ENCODE data around the gene PRUNE2. TPM values are rescaled to one million over a fixed set of nuclear protein-coding genes. Genes with fewer than 3 reads are reported as not detected.

The PRUNE2 gene
- total RNA-seq, 2 experiments from 2014 or later = 0.38 to 0.44 TPM

- BruUV-seq (replicated peaks) = no TSS peak
- ChIA-PET CTCF (ENCODE audit: unreplicated experiment) (no interaction called here), POLR2A (interaction anchor here (0.6 to 0.9 kb wide), 3 partner anchors 116 to 496 kb away, joined by 4 to 10 read pairs (median 7); no protein-coding TSS in a partner anchor)
- Histone ChIP-seq H3K4me3 (ENCODE audit: low read depth, low read length, poor library complexity, severe bottlenecking) (no peak overlapping the region), H3K27ac (ENCODE audit: low read depth, low read length, poor library complexity, severe bottlenecking) (no peak overlapping the region), H3K36me3 (ENCODE audit: insufficient read depth, low read length) (no peaks in the 10 kb centered on the region), H4K20me1 (ENCODE audit: insufficient read depth, low read length) (no peaks in the 10 kb centered on the region), H3K9me2 (ENCODE audit: insufficient read depth, low read length) (no peaks in the 10 kb centered on the region), H3K9me3 (ENCODE audit: low read length) (no peaks in the 10 kb centered on the region), H2AFZ (ENCODE audit: low read length) (no peak overlapping the region), H3K4me1 (ENCODE audit: insufficient read depth, low read length, poor library complexity, severe bottlenecking) (no peaks in the 10 kb centered on the region), H3K79me2 (ENCODE audit: insufficient read depth, low read depth, low read length) (no peaks in the 10 kb centered on the region), H3K4me2 (ENCODE audit: low read length) (no peak overlapping the region)
- intact Hi-C loops (cut with micrococcal nuclease; ENCODE audit: unreplicated experiment) = no loop called here
- DNase-seq (ENCODE audit: low spot score) = no peak
- TF ChIP-seq EZH2phosphoT487 (IDR thresholded peaks at IDR 0.05; ENCODE audit: borderline replicate concordance, low read depth, low read length) (no peak), CTCF (conservative IDR thresholded peaks at IDR 0.05; ENCODE audit: low read length) (no peak)
These were observed 60.7 kb downstream of the PRUNE2 start for GRCh38 chr9:76845254-76845653.

DNA sequence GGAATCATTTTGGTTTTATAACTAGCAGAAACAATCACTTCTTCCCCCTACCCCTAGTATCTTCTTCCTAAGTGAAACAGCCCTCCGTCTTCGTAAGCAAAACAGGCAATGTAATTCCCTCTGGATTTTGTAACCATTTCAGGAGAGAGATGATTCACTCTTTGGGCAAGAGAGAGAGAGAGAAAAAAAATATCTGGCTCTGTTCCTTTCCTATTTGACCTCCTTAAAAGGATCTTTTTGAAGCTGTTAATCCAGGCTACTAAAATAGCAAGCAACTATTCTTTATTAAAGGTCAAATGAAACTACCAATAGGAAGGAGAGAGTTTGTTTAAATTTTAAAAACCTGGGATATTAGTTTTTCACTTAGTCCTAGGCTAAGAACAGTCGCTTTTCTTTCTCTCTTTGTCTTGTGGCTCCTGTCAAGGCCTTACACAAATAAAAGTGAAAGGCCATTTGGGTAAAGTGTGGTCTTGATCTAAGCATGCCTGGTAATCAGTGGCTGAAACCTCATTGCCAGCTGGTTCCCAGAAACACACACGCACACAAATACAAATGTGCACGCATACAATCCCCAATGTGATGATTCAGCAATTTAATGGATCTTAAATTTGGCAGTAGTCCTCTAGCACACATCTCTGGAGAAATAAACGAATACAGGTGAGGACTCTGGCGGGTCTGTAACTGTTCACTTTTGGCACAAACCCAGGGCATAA, 70.2 kb downstream of the PRUNE2 start:
- Histone ChIP-seq H4K20me1 (ENCODE audit: insufficient read depth, low read length) (no peaks in the 10 kb centered on the region), H3K9me2 (ENCODE audit: insufficient read depth, low read length) (no peaks in the 10 kb centered on the region), H3K4me3 (ENCODE audit: low read depth, low read length, poor library complexity, severe bottlenecking) (no peak overlapping the region), H3K9me3 (ENCODE audit: low read length) (no peaks in the 10 kb centered on the region), H3K36me3 (ENCODE audit: insufficient read depth, low read length) (no peaks in the 10 kb centered on the region), H3K4me1 (ENCODE audit: insufficient read depth, low read length, poor library complexity, severe bottlenecking) (no peaks in the 10 kb centered on the region), H3K4me2 (ENCODE audit: low read length) (no peak overlapping the region), H3K27ac (ENCODE audit: low read depth, low read length, poor library complexity, severe bottlenecking) (no peak overlapping the region), H3K79me2 (ENCODE audit: insufficient read depth, low read depth, low read length) (no peaks in the 10 kb centered on the region), H2AFZ (ENCODE audit: low read length) (no peak overlapping the region)
- no peak for DNase-seq (ENCODE audit: low spot score)
- TF ChIP-seq EZH2phosphoT487 (IDR thresholded peaks at IDR 0.05; ENCODE audit: borderline replicate concordance, low read depth, low read length) = no peak
- TF ChIP-seq CTCF (conservative IDR thresholded peaks at IDR 0.05; ENCODE audit: low read length) = no peak
- no TSS peak for BruUV-seq (replicated peaks)
- ChIA-PET CTCF (ENCODE audit: unreplicated experiment) (no interaction called here), POLR2A (no interaction called here)
- intact Hi-C loops (cut with micrococcal nuclease; ENCODE audit: unreplicated experiment) = no loop called here

DNA sequence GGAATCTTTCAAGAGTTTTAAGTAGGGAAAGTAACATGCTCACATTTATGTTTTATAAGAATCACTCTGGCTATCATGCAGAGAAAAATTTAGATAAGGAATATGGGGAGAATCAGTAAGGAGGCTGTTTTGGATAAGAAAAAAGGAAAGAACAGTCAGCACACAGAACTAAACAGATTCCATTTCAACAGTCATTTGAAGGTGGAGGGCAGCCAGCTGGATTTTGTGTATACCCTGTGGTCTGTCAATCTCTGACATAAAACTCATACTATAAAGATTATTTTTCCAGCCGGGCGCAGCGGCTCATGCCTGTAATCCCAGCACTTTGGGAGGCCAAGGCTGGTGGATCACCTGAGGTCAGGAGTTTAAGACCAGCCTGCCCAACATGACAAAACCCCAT, 77.5 kb downstream of the PRUNE2 start:
- intact Hi-C loops (cut with micrococcal nuclease; ENCODE audit: unreplicated experiment) = no loop called here
- no peaks in the 10 kb centered on the region for H3K4me1 ChIP-seq (ENCODE audit: insufficient read depth, low read length, poor library complexity, severe bottlenecking)
- H3K79me2 ChIP-seq (ENCODE audit: insufficient read depth, low read depth, low read length) = no peaks in the 10 kb centered on the region
- BruUV-seq (replicated peaks) = no TSS peak
- ChIA-PET POLR2A (interaction anchor here (0.5 to 0.9 kb wide), 2 partner anchors 18 to 1041 kb away, joined by 3 to 6 read pairs; no protein-coding TSS in a partner anchor), CTCF (ENCODE audit: unreplicated experiment) (no interaction called here)
- no peaks in the 10 kb centered on the region for H4K20me1 ChIP-seq (ENCODE audit: insufficient read depth, low read length)
- H3K27ac ChIP-seq (ENCODE audit: low read depth, low read length, poor library complexity, severe bottlenecking) = no peak overlapping the region
- H2AFZ ChIP-seq (ENCODE audit: low read length) = no peak overlapping the region
- no peaks in the 10 kb centered on the region for H3K36me3 ChIP-seq (ENCODE audit: insufficient read depth, low read length)
- H3K9me3 ChIP-seq (ENCODE audit: low read length) = no peaks in the 10 kb centered on the region
- no peak overlapping the region for H3K4me2 ChIP-seq (ENCODE audit: low read length)
- H3K4me3 ChIP-seq (ENCODE audit: low read depth, low read length, poor library complexity, severe bottlenecking) = no peak overlapping the region
- no peaks in the 10 kb centered on the region for H3K9me2 ChIP-seq (ENCODE audit: insufficient read depth, low read length)
- DNase-seq (ENCODE audit: low spot score) = no peak
- TF ChIP-seq CTCF (conservative IDR thresholded peaks at IDR 0.05; ENCODE audit: low read length) = no peak
- TF ChIP-seq EZH2phosphoT487 (IDR thresholded peaks at IDR 0.05; ENCODE audit: borderline replicate concordance, low read depth, low read length) = no peak

Measured in OCI-LY7 (cell line).